ENCODE data around the gene WNT7B. TPM values are rescaled to one million over a fixed set of nuclear protein-coding genes. Genes with fewer than 3 reads are reported as not detected.

WNT7B gene
- total RNA-seq, 1 experiment from 2014 or later: 0.57 TPM

- Histone ChIP-seq H3K27me3 (replicated peaks; ENCODE audit: control insufficient read depth, insufficient read depth, low read length) (no peaks in the 10 kb centered on the region), H3K36me3 (ENCODE audit: control insufficient read depth, insufficient read depth, low read length) (no peaks in the 10 kb centered on the region), H3K4me1 (no peaks in the 10 kb centered on the region; the same call in 1 of the 2 replicates), H3K4me3 (ENCODE audit: low read depth, low read length) (no peak overlapping the region), H3K9me3 (no peaks in the 10 kb centered on the region)
- no peak overlapping the region for H3K4me3 Mint-ChIP-seq (ENCODE audit: unreplicated experiment)
- H3K27me3 Mint-ChIP-seq (ENCODE audit: insufficient read depth, unreplicated experiment): peaks cover 14% of the 10 kb centered on the region
- H3K27ac Mint-ChIP-seq (ENCODE audit: unreplicated experiment): no peak overlapping the region
- POLR2A ChIA-PET: interaction anchor here (1.2 kb wide), 1 partner anchor 12 kb away, joined by 3 read pairs; no protein-coding TSS in a partner anchor
- CTCF ChIA-PET: interaction anchor here (0.7 to 3.5 kb wide), 4 partner anchors 12 to 88 kb away, joined by 4 to 20 read pairs (median 5); no protein-coding TSS in a partner anchor
- H3K36me3 Mint-ChIP-seq (ENCODE audit: insufficient read depth, unreplicated experiment): no peaks in the 10 kb centered on the region
- H3K9me3 Mint-ChIP-seq (ENCODE audit: unreplicated experiment): no peaks in the 10 kb centered on the region
- intact Hi-C loops (cut with micrococcal nuclease; ENCODE audit: unreplicated experiment): no loop called here
- no TSS peak for BruUV-seq (replicated peaks)
- TF ChIP-seq CTCF (IDR thresholded peaks at IDR 0.05; ENCODE audit: insufficient read depth in 1 of 2, low read depth in 1 of 2, low read length in 1 of 2, severe bottlenecking in 1 of 2, unreplicated experiment in 1 of 2): no peak
- peak in 1 of 2 experiments; percentile 22 for DNase-seq
- no peaks in the 10 kb centered on the region for H3K4me1 Mint-ChIP-seq (ENCODE audit: low read depth, unreplicated experiment)
Measured at GRCh38 chr22:46025225-46025972, 48.4 kb upstream of the WNT7B start.

GRCh38 chr22:46024136-46024840 lies 47.3 kb upstream of the WNT7B start:
- Histone ChIP-seq H3K36me3 (ENCODE audit: control insufficient read depth, insufficient read depth, low read length) (no peaks in the 10 kb centered on the region), H3K9me3 (no peaks in the 10 kb centered on the region), H3K4me3 (ENCODE audit: low read depth, low read length) (no peak overlapping the region), H3K4me1 (no peaks in the 10 kb centered on the region; the same call in 1 of the 2 replicates), H3K27me3 (replicated peaks; ENCODE audit: control insufficient read depth, insufficient read depth, low read length) (no peaks in the 10 kb centered on the region)
- no peaks in the 10 kb centered on the region for H3K36me3 Mint-ChIP-seq (ENCODE audit: insufficient read depth, unreplicated experiment)
- no TSS peak for BruUV-seq (replicated peaks)
- peak in 1 of 2 experiments; percentile 16 for DNase-seq
- H3K4me3 Mint-ChIP-seq (ENCODE audit: unreplicated experiment): no peak overlapping the region
- no peak overlapping the region for H3K27ac Mint-ChIP-seq (ENCODE audit: unreplicated experiment)
- H3K4me1 Mint-ChIP-seq (ENCODE audit: low read depth, unreplicated experiment): peaks cover 5% of the 10 kb centered on the region
- peaks cover 14% of the 10 kb centered on the region for H3K27me3 Mint-ChIP-seq (ENCODE audit: insufficient read depth, unreplicated experiment)
- POLR2A ChIA-PET: no interaction called here
- TF ChIP-seq CTCF (IDR thresholded peaks at IDR 0.05; ENCODE audit: insufficient read depth in 1 of 2, low read depth in 1 of 2, low read length in 1 of 2, severe bottlenecking in 1 of 2, unreplicated experiment in 1 of 2): no peak
- no peaks in the 10 kb centered on the region for H3K9me3 Mint-ChIP-seq (ENCODE audit: unreplicated experiment)
- intact Hi-C loops (cut with micrococcal nuclease; ENCODE audit: unreplicated experiment): no loop called here
- CTCF ChIA-PET: interaction anchor here (0.7 to 1.2 kb wide), 3 partner anchors 11 to 90 kb away, joined by 3 to 6 read pairs (median 4); no protein-coding TSS in a partner anchor

- POLR2A ChIA-PET: no interaction called here
- H3K27me3 Mint-ChIP-seq (ENCODE audit: insufficient read depth, unreplicated experiment): peaks cover 14% of the 10 kb centered on the region
- H3K27me3 ChIP-seq (replicated peaks; ENCODE audit: control insufficient read depth, insufficient read depth, low read length): no peaks in the 10 kb centered on the region
Measured at GRCh38 chr22:46023558-46023981, 46.6 kb upstream of the WNT7B start.

More at GRCh38 chr22:46023558-46023981, 46.6 kb upstream of the WNT7B start:
- Histone ChIP-seq H3K4me1 (peaks cover 6% of the 10 kb centered on the region), H3K9me3 (no peaks in the 10 kb centered on the region), H3K4me3 (ENCODE audit: low read depth, low read length) (no peak overlapping the region), H3K36me3 (ENCODE audit: control insufficient read depth, insufficient read depth, low read length) (no peaks in the 10 kb centered on the region)
- TF ChIP-seq CTCF (IDR thresholded peaks at IDR 0.05; ENCODE audit: insufficient read depth in 1 of 2, low read depth in 1 of 2, low read length in 1 of 2, severe bottlenecking in 1 of 2, unreplicated experiment in 1 of 2): no peak
- BruUV-seq (replicated peaks): no TSS peak
- CTCF ChIA-PET: interaction anchor here (1.0 kb wide), 1 partner anchor 12 kb away, joined by 3 read pairs; no protein-coding TSS in a partner anchor
- no peak overlapping the region for H3K4me3 Mint-ChIP-seq (ENCODE audit: unreplicated experiment)
- peak in 1 of 2 experiments; percentile 9 for DNase-seq
- H3K4me1 Mint-ChIP-seq (ENCODE audit: low read depth, unreplicated experiment): peaks cover 7% of the 10 kb centered on the region
- no peaks in the 10 kb centered on the region for H3K36me3 Mint-ChIP-seq (ENCODE audit: insufficient read depth, unreplicated experiment)
- intact Hi-C loops (cut with micrococcal nuclease; ENCODE audit: unreplicated experiment): no loop called here
- H3K9me3 Mint-ChIP-seq (ENCODE audit: unreplicated experiment): no peaks in the 10 kb centered on the region
- no peak overlapping the region for H3K27ac Mint-ChIP-seq (ENCODE audit: unreplicated experiment)

All from Caco-2 (cell line).